Esophagus muscularis mucosa (tissue), 4 donors: ENCODE measurements around the gene NRROS. TPM values are rescaled to one million over a fixed set of nuclear protein-coding genes. Genes with fewer than 3 reads are reported as not detected.
"Not testable (repeated sequence)": the region's sequence is repeated elsewhere in the genome, so short reads cannot be mapped to it uniquely, and the experiment has no call there.

Source experiments
- DNase-seq: peaks from one replicate; pipeline ENCODE4 v3.0.0-alpha.2; 2017; ENCODE audit errors: extremely low spot score
- H3K27ac ChIP-seq, 4 donors: fragments of 200-600 bp; sonication (generic); replicated peaks in 1 of 4; 1 replicate in 3 of 4; 2 replicates in 1 of 4; pipeline ENCODE4 v1.5.1; 2016 to 2019; ENCODE audit warnings: mild to moderate bottlenecking in 1 of 4
- H3K27me3 ChIP-seq, 4 donors: fragments of 200-600 bp; sonication (generic); one replicate each; pipeline versions ENCODE4 v1.5.1 to v1.6.0; 2016 to 2019
- H3K36me3 ChIP-seq, 4 donors: fragments of 200-600 bp; sonication (generic); one replicate each; pipeline ENCODE4 v1.5.1; 2016 to 2019
- H3K4me1 ChIP-seq, 4 donors: fragments of 200-600 bp; sonication (generic); one replicate each; pipeline ENCODE4 v1.5.1; 2016 to 2019
- H3K4me3 ChIP-seq, 4 donors: fragments of 200-600 bp; sonication (generic); 1 replicate in 2 of 4; 2 replicates in 2 of 4; pipeline ENCODE4 v1.5.1; 2016 to 2019; ENCODE audit warnings: mild to moderate bottlenecking in 4 of 4, moderate library complexity in 1 of 4
- H3K9me3 ChIP-seq, 4 donors: fragments of 200-600 bp; sonication (generic); 1 replicate in 3 of 4; 2 replicates in 1 of 4; pipeline ENCODE4 v1.5.1; 2016 to 2019
- CTCF ChIP-seq, 3 experiments: fragments of 200-600 bp in 2 of 3; fragments of 450-650 bp in 1 of 3; sonication (generic) in 2 of 3; IDR thresholded peaks; one replicate each; pipeline ENCODE4 v1.5.1; 2017 to 2019; ENCODE audit warnings: antibody characterized with exemption in 3 of 3, mild to moderate bottlenecking in 2 of 3, moderate library complexity in 1 of 3
- EP300 ChIP-seq: sonication (generic); formaldehyde crosslinking; IDR thresholded peaks from one replicate; pipeline ENCODE4 v1.6.1; 2017; ENCODE audit warnings: antibody characterized with exemption
- POLR2A ChIP-seq: fragments of 450-650 bp; IDR thresholded peaks from one replicate; pipeline ENCODE4 v1.6.1; 2017; ENCODE audit warnings: antibody characterized with exemption, moderate library complexity, mild to moderate bottlenecking, low read depth
- POLR2AphosphoS5 ChIP-seq, 2 donors: sonication (generic); formaldehyde crosslinking; IDR thresholded peaks; one replicate each; pipeline ENCODE4 v1.6.1; 2017; ENCODE audit warnings: antibody characterized with exemption in 2 of 2
- WGBS: methylation state at CpG from one replicate; pipeline ENCODE4 v1.1.5; 2018; 5-methylcytosine and 5-hydroxymethylcytosine counted together
- intact Hi-C: fragments of 100-400 bp; cut with DNase I; formaldehyde crosslinking; loops from one replicate; pipeline ENCODE4 v1.15.1; 2023
- total RNA-seq, 4 donors: library from RNA; depleted of rRNA; stranded (reverse); fragments of >200 nt; gene quantifications; one replicate each; pipeline versions ENCODE4 v1.1.0 to v1.2.1, GENCODE V29; 2016

NRROS gene
- total RNA-seq: 1 to 10 TPM; 6.2 to 8.5 (median 7.3) TPM

GRCh38 chr3:196639483-196640296 is at the start of gene NRROS:
NRROS (plus strand) TSS chr3:196639694; CDS start chr3:196654540, 14,846 bp downstream.
- Histone ChIP-seq H3K4me1 (peaks cover 12 to 38% (median 27%) of the 10 kb centered on the region in 4 donors), H3K9me3 (no peaks in the 10 kb centered on the region), H3K27ac (peak within 1 kb of the TSS; percentile 77 to 84 (median 80)), H3K36me3 (peaks cover 0 to 4% (median 0%) of the 10 kb centered on the region in 4 donors), H3K27me3 (no peaks in the 10 kb centered on the region), H3K4me3 (peak within 1 kb of the TSS; percentile 59 to 81 (median 62))
- no peak for DNase-seq
- intact Hi-C loops: no loop called here
- peak; percentile 67 to 68 for TF ChIP-seq POLR2AphosphoS5 (IDR thresholded peaks at IDR 0.05)
- no peak for TF ChIP-seq POLR2A
- TF ChIP-seq EP300: no peak
- 17% methylated on average over 37 of the region's 65 CpGs for WGBS

- Histone ChIP-seq H3K4me3 (no peak overlapping the region), H3K36me3 (peaks cover 0 to 17% (median 3%) of the 10 kb centered on the region in 4 donors), H3K9me3 (no peaks in the 10 kb centered on the region), H3K27me3 (no peaks in the 10 kb centered on the region), H3K4me1 (peaks cover 0 to 8% (median 4%) of the 10 kb centered on the region in 4 donors), H3K27ac (no peak overlapping the region)
- intact Hi-C loops: no loop called here
- TF ChIP-seq CTCF (IDR thresholded peaks at IDR 0.05) (no peak), POLR2AphosphoS5 (IDR thresholded peaks at IDR 0.05) (no peak), EP300 (no peak)
- DNase-seq: no peak
- 90% methylated on average over 5 of the region's 5 CpGs for WGBS
These were observed 49.2 kb upstream of the NRROS start for GRCh38 chr3:196590279-196590678.

GRCh38 chr3:196596355-196596754 is 43.1 kb upstream of the NRROS start:
- no peak for TF ChIP-seq POLR2AphosphoS5 (IDR thresholded peaks at IDR 0.05)
- no peak for TF ChIP-seq CTCF (IDR thresholded peaks at IDR 0.05)
- TF ChIP-seq EP300: no peak
- TF ChIP-seq POLR2A: no peak
- 31% methylated on average over 5 of the region's 5 CpGs for WGBS
- Histone ChIP-seq H3K4me1 (peaks cover 0 to 16% (median 12%) of the 10 kb centered on the region in 4 donors), H3K27me3 (no peaks in the 10 kb centered on the region), H3K9me3 (no peaks in the 10 kb centered on the region), H3K4me3 (no peak overlapping the region), H3K36me3 (no peaks in the 10 kb centered on the region), H3K27ac (peak overlapping the region in 1 of 4 donors; percentile 10)
- no peak for DNase-seq
- intact Hi-C loops: no loop called here

GRCh38 chr3:196597971-196598733 is 41.3 kb upstream of the NRROS start:
- DNase-seq: not testable (repeated sequence)
- peak overlapping the region in 2 of 4 donors; percentile 19 to 26 for H3K4me3 ChIP-seq

GRCh38 chr3:196599734-196600128 is 39.8 kb upstream of the NRROS start:
- no peak overlapping the region for H3K4me3 ChIP-seq
- intact Hi-C loops: no loop called here
- TF ChIP-seq EP300: no peak
- TF ChIP-seq CTCF (IDR thresholded peaks at IDR 0.05): no peak
- no peak for TF ChIP-seq POLR2AphosphoS5 (IDR thresholded peaks at IDR 0.05)
- no peak for TF ChIP-seq POLR2A
- H3K36me3 ChIP-seq: no peaks in the 10 kb centered on the region
- no peaks in the 10 kb centered on the region for H3K9me3 ChIP-seq
- peak; percentile 64 for DNase-seq
- peaks cover 0 to 16% (median 12%) of the 10 kb centered on the region in 4 donors for H3K4me1 ChIP-seq
- WGBS: 67% methylated on average over 5 of the region's 5 CpGs
- no peak overlapping the region for H3K27ac ChIP-seq
- H3K27me3 ChIP-seq: no peaks in the 10 kb centered on the region

More at GRCh38 chr3:196597971-196598733, 41.3 kb upstream of the NRROS start:
- H3K9me3 ChIP-seq, H3K27me3 ChIP-seq, H3K27ac ChIP-seq, H3K36me3 ChIP-seq, intact Hi-C loops: not testable (repeated sequence)
- H3K4me1 ChIP-seq: peaks cover 0 to 16% (median 12%) of the 10 kb centered on the region in 4 donors
- WGBS: 76% methylated on average over 22 of the region's 25 CpGs
